ENCODE measurements around the gene NCK2.

- TF ChIP-seq RFX5 (IDR thresholded peaks at IDR 0.05; ENCODE audit: low read length) (no peak), USF2 (IDR thresholded peaks at IDR 0.05; ENCODE audit: borderline replicate concordance, low read depth, low read length) (no peak), POLR2AphosphoS5 (IDR thresholded peaks at IDR 0.05; ENCODE audit: low read depth, low read length) (no peak), EZH2phosphoT487 (IDR thresholded peaks at IDR 0.05; ENCODE audit: borderline replicate concordance, low read depth) (no peak), PBX3 (IDR thresholded peaks at IDR 0.05) (no peak), GATA2 (CRISPR knock-in tag; IDR thresholded peaks at IDR 0.05) (no peak), JUND (IDR thresholded peaks at IDR 0.05) (no peak), TEAD4 (IDR thresholded peaks at IDR 0.05; ENCODE audit: borderline replicate concordance, insufficient read depth) (no peak), IRF3 (IDR thresholded peaks at IDR 0.05; ENCODE audit: low read depth, low read length) (no peak)
- TF ChIP-seq, protein P1, sequence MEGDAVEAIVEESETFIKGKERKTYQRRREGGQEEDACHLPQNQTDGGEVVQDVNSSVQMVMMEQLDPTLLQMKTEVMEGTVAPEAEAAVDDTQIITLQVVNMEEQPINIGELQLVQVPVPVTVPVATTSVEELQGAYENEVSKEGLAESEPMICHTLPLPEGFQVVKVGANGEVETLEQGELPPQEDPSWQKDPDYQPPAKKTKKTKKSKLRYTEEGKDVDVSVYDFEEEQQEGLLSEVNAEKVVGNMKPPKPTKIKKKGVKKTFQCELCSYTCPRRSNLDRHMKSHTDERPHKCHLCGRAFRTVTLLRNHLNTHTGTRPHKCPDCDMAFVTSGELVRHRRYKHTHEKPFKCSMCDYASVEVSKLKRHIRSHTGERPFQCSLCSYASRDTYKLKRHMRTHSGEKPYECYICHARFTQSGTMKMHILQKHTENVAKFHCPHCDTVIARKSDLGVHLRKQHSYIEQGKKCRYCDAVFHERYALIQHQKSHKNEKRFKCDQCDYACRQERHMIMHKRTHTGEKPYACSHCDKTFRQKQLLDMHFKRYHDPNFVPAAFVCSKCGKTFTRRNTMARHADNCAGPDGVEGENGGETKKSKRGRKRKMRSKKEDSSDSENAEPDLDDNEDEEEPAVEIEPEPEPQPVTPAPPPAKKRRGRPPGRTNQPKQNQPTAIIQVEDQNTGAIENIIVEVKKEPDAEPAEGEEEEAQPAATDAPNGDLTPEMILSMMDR (IDR thresholded peaks at IDR 0.05), result no peak
These were observed 19.3 kb downstream of the NCK2 start for GRCh38 chr2:105764059-105764458.

Data from SK-N-SH (cell line).